GM19468 (cell line): ENCODE measurements around the gene SYNPO.

ENCODE experiments used
- ATAC-seq: cut with Tn5 transposase; IDR thresholded peaks from one replicate; pipeline ENCODE4 v1.9.1; 2021; ENCODE audit warnings: mild to moderate bottlenecking, moderate library complexity, moderate number of reproducible peaks; ENCODE audit not compliant: unreplicated experiment; ENCODE audit errors: extremely low read depth

Gene SYNPO

DNA sequence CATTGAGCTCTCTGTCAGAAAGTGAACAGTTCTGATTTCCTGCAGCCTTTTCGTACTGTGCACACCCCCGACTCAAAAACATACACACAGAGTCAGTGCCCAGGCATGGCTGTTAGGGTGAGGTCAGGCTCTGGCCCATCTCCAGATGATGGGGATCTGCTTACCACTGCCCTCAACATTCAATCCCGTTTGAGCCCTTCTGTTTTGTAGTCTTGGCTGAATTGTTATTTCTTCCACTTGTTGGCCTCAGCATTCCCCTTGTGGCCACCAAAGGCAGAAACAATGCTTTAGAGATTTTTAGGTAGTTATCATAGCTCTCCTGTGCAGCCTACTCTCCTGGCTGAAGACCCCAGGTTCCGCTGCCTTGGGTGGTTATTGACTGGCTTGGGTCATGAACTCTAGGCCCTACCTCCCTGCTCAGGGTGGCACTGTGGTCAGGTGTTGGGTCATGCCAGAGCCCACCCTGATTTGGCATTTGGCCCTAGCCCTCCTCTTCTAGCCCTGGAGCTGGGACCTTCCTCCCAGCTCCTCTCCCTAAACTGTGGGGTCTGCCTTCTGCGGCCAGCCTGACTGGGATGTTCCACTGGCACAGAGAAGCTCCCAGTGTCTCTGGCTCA, 12.8 kb downstream of the SYNPO start:
- ATAC-seq: no peak

DNA sequence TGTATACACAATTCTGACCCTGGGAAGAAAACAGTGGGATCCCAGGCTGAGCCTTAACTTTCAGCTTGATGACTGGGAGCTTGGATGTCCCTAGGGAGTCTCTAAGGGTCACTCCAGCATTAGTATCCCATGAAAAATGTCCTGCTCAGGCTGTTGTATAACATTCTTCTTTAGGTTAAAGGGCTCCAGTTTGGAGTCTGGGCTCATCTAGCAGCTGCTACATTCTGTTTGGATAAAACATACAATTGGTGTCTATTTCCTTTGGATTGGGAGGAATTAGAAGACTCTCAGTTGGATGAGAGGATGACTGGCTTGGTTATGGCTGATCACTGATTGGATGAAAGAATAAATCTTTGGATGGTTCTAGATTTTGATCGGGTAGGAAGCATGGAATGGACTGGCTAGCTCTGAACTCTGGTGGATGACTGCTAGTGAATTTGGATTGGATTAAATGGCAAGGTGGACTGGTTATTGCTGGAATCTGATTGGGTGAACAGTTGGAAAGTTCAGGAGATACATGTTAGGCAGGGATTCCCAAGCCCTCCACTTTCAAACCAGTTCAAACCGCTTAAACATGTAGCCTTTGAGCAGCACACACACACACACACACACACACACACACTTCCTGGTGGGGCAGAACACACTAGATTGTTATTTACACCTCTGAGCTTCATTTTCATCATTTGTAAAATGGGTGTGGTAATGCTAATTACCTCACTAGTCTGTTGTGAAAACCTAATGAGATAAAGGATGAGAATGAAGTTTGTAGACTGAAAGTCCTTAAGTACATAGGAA, 13.5 kb downstream of the SYNPO start:
- no peak for ATAC-seq

DNA sequence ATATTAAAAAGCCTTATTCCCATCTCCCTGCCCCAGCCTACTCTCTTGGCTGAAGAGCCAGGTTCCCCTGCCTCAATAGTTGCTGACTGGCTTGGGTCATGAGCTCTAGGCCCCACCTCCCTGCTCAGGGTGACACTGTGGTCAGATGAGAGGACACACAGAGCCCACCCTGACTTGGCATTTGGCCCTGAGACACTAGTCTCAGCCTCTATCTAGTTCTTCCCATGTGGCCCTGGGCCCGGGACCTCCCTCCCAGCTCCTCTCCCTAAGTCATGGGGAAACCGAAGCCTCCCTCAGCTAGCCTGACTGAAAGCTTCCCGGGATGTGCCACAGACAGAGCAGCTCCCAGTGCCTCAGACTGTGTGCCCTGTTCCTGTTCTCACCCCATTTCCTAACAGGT, 14.8 kb downstream of the SYNPO start:
- no peak for ATAC-seq

DNA sequence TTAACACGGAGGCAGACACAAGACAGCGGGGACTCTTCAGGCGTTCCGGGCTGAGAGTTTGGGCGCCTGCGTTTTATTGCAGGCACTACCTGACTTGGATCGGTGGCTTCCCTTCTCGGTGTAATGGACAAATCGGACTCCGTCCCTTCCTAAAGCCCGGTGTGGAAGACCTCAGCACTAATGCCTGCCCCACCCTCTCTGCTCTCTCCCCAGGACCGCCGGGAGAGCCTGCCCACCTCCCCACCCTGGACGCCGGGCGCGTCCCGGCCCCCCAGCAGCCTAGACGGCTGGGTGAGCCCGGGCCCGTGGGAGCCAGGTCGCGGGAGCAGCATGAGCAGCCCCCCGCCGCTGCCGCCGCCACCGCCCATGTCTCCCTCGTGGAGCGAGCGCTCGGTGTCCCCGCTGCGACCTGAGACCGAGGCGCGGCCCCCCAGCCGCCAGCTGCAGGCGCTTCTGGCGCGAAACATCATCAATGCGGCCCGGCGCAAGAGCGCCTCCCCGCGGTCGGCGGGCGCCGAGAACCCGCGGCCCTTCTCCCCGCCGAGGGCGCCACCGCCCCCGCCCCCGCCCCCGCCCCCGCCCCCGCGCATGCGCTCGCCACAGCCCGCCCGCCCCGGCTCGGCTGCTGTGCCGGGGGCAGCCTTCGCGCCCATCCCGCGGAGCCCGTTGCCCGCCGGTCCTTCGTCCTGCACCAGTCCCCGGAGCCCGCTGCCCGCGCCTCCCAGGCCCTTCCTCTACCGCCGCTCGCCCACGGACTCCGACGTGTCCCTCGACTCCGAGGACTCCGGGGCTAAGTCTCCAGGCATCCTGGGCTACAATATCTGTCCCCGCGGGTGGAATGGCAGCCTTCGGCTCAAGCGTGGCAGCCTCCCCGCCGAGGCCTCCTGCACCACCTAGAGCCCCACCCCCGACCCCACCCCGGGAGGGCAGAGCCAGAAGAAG, 16.0 kb downstream of the SYNPO start:
- ATAC-seq: peak; percentile 90

DNA sequence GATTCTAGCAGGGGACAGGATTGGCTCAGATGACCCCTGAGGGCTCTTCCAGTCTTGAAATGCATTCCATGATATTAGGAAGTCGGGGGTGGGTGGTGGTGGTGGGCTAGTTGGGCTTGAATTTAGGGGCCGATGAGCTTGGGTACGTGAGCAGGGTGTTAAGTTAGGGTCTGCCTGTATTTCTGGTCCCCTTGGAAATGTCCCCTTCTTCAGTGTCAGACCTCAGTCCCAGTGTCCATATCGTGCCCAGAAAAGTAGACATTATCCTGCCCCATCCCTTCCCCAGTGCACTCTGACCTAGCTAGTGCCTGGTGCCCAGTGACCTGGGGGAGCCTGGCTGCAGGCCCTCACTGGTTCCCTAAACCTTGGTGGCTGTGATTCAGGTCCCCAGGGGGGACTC, 17.7 kb downstream of the SYNPO start:
- no peak for ATAC-seq

DNA sequence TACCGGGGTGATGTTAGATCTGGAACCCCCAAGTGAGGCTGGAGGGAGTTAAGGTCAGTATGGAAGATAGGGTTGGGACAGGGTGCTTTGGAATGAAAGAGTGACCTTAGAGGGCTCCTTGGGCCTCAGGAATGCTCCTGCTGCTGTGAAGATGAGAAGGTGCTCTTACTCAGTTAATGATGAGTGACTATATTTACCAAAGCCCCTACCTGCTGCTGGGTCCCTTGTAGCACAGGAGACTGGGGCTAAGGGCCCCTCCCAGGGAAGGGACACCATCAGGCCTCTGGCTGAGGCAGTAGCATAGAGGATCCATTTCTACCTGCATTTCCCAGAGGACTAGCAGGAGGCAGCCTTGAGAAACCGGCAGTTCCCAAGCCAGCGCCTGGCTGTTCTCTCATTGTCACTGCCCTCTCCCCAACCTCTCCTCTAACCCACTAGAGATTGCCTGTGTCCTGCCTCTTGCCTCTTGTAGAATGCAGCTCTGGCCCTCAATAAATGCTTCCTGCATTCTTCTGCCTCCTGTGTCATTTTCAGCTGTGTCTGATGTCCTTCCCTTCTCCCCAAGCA, 18.3 kb downstream of the SYNPO start:
- ATAC-seq: no peak

DNA sequence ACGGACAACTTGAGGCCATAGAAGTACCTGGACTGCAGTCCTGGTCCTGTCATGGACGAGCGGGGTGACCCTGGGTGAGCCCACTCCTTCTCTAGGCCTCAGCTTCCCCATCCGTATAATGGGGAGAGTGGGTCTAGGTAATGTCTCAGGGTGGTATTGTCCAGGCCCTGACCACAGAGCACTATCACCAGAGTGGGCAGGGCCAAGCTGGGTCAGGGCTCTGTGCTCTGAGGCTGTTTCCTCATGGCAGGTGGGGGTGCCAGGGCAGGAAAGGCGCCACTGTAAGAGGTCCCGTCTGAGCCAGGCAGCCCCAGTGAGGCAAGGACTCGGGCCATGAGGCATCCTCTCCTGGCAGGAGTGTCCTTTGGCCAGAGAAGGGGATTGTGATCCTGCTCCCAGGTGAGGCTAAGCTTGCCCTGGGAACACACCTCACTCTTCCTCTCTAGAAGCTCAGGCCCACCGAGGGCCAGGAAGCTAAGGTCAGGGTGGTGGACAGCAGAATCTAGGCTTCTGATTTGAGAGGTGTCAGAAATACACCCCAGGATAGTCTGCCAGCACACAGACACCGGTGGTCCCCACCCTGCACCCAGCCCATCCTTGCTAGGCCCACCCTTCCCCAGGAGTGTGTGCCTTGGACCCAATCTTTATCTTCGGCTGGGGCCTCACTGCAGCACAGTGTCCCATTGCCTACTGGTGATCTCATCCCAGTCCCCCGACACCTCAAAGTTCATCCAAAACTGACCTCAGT, 19.1 kb downstream of the SYNPO start:
- ATAC-seq: no peak

DNA sequence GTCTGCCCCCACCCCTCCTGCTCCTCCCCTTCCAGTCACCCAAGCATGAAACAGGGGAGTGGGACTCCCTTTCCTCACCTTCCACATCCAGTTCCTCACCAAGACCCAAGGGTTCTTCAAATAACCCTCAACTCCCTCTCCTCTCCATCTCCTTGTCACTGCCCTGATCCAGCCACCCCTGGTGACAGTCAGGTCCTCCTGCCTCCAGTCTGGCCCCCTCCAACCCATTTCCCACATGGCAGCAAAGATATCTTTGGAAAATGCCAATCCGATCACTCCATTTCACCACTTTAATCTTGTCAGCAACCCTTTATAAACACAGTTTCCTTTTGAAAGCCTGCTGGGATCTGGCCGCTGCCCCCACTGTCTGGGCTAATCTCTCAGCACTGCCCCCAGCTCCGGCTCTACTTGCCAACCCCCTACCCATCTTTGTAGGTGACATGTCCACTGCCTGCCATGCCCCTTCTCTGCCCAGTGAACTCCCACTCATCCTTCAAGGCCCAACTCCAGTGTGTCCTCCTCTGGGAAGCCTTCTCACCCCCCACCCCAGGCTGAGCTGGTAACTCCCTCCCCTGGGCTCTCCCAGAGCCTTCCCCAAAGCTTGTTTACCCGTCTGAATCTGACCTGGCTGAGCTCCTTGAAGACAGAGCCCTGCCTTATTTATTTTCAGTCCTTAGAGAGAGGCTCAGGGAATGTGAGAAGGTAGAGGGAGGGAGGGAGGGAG, 19.8 kb downstream of the SYNPO start:
- ATAC-seq: no peak

DNA sequence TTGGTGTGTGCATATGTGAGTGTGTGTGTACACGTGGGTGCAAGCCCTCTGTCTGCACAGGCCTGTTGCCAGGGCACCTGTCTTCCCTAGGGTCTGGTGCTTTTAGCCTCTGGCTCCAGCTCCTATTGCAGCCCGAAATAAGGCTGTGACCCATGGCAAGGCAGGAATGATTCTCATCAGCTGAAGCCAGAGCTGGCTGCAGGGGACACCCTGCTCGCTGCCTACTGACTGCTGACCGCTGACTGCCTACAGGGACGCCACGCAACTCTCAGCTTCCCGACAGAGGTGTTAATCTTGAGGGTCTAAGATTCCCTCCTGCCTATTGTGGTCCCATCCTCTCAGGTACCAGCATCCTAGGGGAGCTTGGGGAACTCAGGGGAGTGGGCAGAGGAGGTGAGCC, 20.6 kb downstream of the SYNPO start, which contains the start of gene MYOZ3:
TSS of gene MYOZ3 (plus strand) at position 166 of the 400 bp plus-strand sequence. CDS start 1,691 bp downstream, outside the sequence.
- ATAC-seq: no peak

DNA sequence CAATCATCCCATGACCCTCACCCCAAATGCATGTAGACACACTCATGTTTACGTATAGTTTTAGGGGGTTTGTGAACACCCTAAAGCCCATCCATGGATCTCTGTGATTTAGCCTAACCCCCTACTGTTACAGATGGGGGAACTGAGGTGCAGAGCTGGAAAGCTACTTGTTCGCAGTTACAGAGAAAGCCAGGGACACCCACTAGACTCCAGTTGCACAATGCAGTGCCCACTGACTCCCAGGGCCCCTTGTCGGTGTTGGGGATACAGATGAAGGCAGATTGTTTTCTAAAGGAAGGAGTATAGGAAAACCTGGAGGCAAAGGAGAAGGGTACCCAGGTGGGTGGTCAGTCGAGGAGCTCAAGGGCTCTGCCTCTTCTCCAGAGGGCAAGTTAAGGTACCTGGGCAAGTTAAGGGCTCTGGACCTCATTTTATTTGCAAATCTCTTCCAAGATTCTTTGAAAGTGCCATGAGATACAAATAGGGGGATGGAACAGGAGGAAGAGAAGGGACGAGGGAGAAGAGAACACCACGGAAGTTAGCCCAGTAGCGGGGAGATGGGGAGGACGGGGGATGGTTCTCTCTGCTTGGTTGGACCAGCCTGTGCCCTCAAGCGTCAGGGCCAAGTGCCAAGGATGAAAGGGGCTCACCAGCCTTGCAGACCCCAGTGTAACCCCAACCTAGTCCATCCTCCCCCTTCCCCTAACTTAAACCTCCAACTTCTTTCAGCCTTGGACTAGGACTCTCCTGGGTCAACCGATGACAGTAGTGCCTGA, 21.5 kb downstream of the SYNPO start:
- ATAC-seq: no peak

DNA sequence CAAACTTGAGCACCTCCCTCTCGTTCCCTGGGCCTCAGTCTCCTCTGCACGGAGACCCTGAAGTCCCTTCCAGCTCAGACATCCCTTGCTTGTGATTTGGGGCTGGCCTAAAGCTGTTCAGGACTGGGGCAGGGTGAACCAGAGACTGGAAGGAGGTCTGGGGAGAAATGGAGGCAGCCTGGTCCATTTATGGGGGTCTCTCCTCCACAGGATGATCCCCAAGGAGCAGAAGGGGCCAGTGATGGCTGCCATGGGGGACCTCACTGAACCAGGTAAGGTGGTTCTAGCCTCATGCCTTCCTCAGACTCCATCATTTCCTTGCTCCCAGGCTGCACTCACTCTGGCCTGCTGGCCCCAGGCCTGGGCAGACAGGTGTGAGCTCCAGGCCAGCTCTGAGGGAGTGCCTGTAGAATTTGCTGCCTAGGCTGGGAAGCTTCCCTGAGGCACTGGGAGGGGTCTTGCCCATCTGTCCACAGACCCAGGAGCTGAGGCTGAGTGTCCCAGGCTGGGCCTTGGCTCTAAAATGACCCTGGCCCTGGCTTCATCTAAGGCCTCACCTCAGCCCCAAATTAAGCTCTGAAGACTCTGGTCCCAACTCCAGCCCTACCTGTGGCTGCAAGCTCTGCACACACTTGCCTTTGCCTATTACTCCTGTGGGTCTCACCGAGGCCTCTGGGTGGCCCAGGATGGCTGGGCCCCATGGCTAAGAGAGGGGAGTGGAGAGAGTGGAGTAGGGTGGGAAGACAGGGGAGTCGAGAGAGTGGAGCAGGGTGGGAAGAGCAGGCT, 22.5 kb downstream of the SYNPO start:
- ATAC-seq: no peak

DNA sequence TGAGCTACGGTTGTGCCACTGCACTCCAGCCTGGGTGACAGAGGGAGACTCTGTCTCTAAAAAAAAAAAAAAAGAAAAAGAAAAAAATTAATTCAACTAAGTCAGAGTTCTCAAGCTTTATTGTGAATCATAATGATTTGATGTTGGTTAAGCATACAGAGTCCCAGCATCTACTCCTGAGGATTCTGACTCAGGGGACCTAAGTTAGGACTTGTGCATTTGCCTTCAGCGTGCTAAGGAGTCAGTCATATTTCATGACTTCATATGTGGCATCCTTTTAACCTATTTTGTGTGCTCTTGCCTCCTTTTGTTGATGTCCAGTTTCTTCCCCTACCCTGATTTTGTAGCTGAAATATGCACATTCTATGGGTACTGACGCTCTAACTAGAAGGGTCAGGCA, 23.5 kb downstream of the SYNPO start:
- no peak for ATAC-seq

DNA sequence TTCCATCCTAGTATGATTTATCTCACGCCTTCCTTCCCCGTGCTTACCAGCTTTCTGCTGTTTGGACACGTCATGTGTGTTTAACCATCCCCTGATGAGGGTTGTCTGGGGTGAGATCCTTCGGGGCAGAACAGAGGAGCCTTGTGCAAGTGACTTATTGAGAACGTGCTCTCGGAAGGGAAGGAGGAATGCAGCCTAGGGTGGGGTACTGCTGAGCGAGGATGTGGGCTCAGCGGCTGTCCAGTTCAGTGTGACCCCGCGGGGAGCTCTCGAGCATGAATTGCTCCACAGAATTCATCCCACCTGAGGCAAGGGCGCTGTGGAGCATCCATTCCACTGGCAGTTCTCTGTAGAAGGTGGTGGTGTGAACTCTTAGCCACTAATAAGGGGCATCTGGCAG, 24.6 kb downstream of the SYNPO start:
- ATAC-seq: no peak

DNA sequence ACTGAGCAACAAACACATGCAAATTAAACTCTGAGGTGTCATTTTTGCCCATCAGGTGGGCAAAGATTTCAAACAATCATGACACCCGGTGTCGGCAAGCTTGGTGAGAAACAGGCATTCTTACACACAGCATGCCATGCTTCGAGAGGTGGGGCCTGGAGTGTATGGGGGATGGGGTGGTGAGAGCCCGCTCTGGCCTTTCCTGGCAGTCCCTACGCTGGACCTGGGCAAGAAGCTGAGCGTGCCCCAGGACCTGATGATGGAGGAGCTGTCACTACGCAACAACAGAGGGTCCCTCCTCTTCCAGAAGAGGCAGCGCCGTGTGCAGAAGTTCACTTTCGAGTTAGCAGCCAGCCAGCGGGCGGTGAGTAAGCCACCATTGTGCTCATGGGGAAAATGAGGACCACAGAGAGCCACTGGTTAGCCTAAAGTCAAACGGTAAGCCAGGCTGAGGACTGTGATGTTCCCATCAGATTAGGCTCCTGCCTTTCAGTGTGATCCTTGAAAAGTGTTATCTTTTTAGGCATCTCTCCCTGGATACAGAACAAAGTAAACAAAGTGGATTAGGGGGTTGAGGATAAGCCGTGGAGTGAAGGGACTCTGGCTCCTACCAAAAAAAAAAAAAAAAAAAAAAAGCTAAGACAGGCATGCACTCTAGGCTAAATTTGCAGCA, 30.0 kb downstream of the SYNPO start:
- ATAC-seq: no peak

DNA sequence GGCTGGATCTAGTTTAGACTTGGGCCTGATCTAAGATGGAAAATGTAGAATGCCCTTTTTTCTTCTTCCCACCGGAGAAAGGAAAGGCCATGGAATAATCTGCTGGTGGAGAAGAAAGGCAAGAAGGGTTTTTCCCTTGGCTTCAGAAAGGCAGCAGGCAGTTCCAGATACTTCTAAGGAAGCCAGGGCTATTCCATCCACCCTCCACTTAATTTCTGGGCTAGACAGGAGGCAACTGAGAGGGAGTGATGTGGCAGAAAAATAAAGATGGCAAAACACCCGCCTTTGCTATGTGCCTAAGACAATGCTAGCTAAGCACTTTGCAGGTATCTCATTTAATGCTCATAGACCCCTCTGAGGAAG, 30.5 kb downstream of the SYNPO start:
- ATAC-seq: no peak

DNA sequence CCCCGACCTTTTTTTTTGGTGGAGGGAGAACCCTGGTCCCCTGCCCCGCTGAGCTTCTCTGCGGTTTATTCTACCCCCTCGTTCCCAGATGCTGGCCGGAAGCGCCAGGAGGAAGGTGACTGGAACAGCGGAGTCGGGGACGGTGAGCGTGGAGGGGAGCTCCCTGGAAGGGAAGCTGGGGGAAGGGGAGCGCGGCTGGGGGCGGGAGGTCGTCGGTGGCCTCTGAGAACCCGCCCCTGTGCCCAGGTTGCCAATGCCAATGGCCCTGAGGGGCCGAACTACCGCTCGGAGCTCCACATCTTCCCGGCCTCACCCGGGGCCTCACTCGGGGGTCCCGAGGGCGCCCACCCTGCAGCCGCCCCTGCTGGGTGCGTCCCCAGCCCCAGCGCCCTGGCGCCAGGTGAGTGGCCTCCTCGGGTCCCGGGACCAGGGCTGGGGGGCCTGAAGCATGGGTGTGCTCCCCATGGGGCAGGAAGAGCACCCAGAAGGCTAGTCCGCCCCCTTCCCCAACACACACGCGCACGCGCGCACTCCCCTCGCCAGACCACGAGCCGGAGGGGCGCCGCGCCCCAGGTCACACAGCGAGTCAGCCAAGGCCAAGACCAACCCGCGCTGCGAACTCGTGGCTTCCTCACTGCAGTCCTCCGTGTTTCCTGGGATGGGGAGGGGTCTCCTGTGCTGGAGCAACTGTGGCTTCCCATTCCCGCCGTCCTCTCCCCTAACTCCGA, 31.2 kb downstream of the SYNPO start:
- no peak for ATAC-seq
